RCC 7860 (cell line): ENCODE results near the gene THOC6.

Experiments
- DNase-seq: peaks from one replicate; pipeline ENCODE4 v3.0.0-alpha.2; 2015; ENCODE audit warnings: low spot score
- FAIRE-seq: peaks from 2 replicates; lab custom pipeline; 2012; peaks lifted over from hg19 to GRCh38; lab: Jason Lieb, UNC

THOC6 gene

DNA sequence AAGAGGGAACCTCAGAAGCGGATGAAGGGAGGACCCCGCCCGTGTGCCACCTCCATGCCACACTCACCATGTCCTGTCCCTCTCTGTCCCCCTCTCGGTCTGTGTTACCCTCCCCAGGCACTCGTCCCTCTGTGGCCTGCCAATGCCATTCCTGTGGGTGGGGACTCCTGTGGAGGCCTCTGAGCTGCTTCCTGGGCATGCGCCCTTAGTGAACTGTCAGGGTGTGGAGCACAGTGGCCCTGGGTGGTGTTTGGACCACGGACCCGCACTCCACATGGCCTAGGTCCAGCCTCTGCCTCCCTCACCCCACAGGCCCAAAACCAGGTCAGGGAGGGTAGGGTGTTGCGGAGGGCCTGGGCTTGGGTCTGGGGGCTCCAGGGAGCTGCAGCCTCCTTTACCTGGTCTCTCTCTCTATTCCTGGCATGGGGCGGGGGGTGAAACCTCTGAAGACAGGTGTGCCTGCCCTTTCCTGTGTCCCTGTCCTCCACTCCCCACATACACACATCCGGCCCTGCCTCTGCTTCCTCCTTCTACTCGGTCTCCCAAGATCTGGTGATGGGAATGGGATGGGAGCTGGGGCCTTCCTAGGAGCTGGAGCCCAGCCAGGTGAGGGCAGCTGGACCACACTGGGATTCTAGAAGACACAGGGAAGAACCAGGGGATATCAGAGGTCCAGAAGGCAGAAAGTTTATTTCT, 32.1 kb upstream of the THOC6 start:
- FAIRE-seq = no peak
- no peak for DNase-seq

DNA sequence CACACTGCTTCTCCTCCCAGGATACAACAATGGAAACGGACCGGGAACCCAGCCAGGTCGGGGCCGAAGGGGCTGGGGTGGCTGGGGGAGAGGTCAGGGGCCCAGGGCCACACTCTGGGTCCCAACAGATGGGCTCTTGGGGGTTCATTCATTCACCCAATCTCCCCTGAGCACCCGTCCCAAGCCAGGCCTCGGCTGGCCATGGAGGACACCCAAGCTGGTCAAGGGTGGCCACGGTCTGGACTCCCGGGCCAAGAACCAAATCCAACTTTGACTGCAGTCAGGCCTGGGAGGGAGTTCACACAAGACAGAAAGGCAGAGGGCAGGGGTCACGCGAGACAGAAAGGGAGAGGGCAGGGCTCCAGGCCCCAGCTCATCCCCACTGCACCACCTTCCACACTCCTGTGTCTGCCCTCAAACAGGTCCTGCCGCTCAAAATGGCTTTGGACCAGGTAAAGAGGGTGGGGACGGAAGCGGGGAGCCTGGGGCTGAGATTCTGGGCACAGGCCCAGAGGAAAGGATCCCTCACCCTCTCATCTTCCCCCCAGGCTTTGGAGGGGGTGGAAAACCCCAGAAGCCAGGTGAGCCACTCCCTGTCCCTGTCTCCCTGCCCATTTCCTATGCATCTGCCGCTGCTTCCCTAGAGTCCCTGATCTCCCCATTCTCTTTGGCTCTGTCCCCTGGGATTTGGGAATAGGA, 31.3 kb upstream of the THOC6 start:
- DNase-seq (no peak), FAIRE-seq (no peak)

DNA sequence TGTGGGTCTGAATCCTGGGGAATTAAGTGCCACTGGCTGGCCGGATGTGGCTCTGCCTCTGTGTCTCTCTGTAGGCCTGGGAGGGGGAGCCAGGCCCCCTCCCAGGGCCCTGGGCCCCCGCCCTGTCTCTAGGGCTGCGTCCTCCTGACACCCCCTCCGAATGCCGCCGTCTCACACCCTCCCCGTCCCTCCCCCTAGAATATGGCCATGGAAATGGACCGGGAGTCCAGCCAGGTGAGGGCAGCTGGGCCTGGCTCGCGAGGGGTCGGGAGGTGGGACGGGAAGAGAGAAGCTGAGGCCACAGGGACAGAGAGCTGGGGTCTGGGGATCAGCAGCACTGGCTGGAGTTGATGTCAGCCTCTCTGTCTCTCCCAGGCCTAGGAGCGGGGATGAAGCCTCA, 27.5 kb upstream of the THOC6 start:
- no peak for FAIRE-seq
- no peak for DNase-seq

DNA sequence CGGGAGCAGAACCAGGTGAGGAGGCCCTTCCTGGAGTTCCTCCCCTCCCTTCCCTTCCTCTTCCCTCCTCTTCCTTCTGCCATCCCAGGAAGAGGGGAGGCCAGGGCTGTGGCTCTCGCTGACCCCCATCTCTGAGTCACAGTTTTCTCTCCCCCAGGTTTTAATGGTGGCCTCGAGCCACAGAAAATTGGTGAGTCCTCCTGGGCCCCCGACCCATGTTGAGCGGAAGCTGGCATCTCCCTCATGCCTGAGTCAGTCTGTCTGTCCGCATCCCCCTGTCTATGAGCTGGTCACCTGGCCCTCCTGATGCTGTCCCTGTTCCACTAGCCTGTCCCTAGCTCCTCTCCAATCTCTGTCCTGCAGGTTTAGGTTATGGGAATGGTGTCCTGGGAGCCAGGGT, 23.9 kb upstream of the THOC6 start:
- no peak for DNase-seq
- FAIRE-seq = no peak

DNA sequence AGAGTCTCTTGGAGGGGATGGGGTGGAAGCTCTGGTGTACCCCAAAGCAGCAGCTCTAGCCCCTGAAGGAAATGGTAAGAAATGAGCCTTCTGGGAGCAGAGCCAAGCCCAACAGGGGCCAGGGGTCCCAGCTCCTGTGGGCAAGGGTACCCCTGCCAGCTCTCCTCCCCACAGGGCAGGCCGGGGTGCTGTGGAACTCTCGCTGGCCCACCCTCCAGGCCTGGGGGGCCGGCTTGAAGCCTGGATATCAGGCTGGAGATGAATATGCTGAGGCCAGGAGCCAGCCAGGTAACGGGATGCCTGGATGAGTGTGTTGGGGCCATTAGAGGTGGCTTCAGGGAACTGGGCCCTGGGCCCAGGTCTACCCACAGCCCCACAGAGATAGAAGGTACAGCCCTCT, 23.3 kb upstream of the THOC6 start:
- DNase-seq (no peak), FAIRE-seq (no peak)

DNA sequence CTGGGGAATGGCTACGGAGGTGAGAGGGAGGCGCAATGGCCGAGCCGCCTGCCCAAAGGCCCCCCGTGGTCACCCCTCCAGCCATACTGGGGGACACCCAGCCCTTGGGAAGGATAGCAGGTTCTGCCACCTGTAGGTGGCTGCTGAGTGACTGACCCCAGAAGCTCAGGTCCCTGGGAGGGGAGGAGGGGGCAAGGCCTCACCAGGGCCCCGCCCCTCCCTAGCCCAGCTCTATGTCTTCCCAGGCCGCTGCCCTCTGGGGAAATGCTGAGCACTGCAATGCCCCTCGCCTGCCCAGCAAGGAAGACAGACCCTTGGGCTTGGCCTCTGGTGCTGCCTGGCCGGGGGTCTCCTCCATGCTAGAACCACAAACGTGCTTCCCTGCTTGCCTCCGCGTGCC, 22.5 kb upstream of the THOC6 start:
- FAIRE-seq (no peak), DNase-seq (no peak)

DNA sequence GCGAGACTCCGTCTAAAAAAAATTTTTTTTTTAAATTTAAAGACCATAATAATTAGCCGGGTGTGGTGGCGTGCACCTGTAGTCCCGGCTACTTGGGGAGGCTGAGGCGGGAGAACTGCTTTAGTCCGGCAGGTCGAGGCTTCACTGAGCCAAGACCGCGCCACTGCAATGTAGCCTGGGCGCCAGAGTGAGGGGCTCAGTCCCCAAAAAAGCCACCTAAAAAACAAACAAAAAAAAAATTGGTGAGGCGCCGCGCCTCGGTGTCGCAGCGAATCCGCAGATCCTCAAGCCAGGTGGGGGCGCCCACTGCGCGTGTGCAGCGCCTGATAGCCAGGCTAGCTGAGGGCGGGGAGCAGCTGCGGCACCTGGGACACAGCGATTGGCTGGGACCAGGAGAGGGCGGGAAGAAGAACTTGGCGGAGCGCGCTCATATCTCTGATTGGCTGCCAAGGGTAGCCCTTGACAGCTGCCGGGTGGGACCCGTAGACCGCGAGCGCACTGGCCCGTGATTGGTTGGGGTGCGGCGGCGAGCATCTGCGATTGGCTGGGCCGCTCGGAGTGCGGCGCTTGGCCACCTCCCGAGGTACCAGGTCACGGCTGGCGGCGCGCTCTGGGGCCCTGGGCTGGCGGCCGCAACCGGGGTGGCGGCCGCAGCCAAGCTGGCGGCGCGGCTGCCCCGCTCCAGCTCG, 20.1 kb upstream of the THOC6 start:
- FAIRE-seq (peak; percentile 86), DNase-seq (peak; percentile 98)

DNA sequence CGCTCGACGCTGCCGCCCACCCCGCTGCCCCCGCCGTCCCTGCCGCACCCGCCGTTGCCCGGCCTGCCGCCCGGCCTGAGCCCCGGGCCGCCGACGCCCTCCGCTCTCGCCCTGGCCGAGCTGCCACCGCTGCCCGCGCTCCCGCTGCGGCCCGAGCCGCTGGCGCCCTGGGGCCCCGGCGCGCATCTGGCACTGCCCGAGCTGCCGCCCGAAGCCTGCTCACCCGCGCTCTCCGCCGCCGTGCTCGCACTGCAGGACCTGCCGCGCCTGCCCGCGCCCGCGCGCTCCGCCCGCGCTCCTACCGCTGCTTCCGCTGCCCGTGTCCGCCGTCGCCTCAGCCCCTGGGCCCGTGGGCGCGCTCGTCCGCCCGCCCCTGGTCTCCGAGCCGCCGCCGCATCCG, 19.5 kb upstream of the THOC6 start:
- peak; percentile 5 for DNase-seq
- no peak for FAIRE-seq

DNA sequence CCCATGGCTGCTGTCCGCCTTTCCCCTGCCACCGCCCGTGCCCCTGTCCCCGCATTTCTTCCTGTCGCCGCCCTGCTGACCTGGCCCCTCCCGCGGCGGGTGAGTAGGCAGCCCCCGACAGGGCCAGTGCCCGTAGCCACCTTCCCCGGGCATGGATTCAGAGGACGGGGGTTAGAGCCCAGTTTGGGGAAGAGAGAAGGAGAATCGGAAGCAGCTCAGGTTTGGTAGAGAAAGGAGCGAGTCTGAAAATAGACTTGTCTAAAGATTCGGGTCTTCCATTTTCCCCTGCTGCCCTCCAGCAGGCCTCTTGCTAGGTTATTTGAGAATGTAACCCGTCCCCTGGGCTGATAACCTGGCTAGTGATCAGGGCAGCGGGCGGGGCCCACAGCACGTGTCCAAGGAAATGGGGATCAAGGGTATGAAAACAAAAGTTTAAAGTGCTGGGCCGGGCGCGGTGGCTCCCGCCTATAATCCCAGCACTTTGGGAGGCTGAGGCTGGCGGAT, 19.0 kb upstream of the THOC6 start:
- DNase-seq = peak; percentile 29
- no peak for FAIRE-seq

DNA sequence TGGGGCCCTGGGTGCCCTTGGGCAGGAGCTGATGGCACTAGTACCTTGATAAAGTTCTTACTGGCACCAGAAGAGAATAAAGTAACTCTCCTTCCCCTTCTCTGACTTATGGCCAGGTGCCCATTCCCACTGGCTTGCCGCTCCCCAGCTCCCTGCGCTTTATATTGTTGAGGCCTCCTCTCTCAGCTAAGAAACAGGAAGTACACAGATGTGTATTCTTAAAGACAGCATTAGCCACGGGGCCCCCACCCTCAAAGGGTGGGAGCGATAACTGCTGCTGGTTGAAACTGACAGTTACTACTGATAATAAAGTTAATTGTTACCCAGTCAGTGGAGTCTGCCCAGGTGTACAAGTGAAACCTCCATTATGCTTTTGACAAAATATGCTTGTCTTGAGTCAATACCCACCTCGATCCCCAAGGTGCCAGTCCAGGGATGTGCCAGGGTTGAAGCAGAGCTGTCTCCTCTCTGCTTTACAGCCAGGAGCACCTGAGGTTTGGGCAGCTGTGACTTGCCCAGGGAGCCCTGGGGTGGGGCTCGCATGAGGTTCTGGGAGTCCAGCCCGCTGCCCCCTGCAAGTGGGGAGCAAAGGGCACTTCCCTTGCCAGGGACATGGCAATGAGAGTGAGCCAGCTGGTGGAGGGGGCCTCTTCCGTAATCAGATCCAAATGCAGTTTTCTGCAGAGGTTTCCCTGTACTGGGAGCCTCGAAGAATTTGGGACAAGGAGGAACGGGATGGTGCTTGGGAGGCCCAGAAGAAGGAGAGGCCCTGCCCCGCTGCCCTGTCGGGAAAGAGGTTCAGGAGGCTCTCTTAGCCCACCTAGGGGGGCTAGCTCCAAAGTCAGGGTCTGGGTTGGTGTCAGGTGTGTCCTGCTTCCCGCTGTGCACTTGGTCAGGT, 16.5 kb upstream of the THOC6 start:
- DNase-seq (no peak), FAIRE-seq (no peak)

DNA sequence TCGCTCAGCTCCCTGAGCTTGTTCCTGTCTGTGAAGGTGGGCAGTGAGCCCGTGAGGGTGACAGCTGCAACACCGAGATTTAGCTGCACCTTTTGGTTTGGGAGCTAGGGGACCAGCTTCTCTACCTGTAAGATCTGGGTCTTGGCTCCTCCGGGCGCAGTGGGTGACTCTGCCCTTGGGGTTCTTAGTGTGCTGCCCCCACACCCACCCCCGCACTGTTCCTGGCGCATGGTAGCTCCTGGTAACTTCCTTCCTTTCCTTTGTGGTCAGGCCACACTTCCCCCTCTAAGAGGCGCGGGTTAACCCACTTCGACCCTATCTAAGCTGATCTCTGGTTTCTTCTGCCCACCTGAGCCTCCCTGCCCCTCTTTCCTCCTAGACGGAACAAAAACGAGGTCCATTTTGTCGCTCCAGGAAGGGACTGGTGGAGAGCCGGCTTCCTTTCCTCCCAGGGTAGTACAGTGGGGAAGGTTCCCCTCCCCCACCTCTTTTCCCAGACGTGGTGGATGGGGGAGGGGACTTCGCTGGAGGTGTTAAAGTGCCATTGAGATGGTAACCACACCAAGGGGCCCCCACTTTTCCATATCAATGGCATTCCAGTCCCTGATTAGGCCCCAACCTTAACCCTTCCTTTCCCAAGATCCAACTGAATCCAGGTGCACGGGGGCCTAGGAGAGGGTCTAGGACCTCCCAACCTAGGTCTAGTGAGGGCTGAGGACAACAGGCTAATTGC, 15.7 kb upstream of the THOC6 start:
- no peak for FAIRE-seq
- DNase-seq = no peak

DNA sequence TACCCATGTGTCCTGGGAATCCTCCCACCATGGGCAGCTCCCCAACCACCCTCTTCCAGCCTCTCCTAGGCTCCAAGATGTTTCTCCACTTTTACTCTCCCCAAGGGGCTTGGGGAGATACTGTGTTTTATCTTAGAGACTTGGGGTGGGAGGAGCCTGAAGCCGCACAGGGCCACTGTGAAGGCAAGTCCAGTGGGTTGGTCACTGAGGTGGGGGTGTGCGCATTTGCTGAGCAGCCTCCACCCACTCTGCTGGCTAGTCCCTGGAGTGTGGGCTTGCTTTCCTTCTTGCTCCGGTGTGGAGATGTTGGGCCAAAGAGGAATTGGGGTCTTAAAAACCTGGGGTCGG, 15.2 kb upstream of the THOC6 start:
- FAIRE-seq (no peak), DNase-seq (no peak)

DNA sequence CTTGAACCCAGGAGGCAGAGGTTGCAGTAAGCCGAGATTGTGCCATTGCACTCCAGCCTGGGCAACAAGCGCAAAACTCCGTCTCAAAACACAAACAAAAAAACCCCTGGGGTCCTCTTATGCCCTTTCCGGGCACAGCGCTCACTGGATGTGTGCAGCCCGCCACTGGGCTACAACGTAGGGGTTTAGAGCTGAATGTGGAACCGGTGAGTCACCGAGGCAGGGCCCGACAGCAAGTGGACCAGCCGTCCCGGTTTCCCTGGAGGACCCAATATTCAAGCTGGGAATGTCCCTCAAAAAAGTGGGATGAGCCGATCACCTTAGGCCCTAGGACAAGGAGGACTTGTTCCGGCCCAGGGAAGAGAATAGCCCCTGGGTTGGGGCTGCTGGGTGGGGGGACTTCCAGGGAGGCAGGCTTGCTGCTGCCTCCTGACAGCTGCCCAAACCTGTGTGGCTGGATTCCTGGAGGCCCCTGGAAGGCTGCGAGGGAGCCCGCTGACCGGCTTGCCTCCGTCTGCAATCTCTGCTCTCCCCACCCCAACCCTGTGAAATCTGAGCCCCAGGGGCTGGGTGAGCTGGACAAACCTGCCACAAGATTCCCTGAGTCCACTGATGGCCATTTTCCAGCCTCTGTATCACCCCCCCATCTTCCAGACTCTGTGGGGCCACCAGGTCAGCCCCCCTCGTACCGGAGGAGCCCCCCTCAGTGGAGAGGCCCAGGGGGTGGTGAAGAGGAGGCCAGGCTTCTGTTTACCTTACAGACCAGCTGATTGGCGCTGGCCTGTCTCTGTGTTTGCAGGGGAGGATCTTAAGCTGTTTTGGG, 14.1 kb upstream of the THOC6 start:
- no peak for DNase-seq
- no peak for FAIRE-seq

DNA sequence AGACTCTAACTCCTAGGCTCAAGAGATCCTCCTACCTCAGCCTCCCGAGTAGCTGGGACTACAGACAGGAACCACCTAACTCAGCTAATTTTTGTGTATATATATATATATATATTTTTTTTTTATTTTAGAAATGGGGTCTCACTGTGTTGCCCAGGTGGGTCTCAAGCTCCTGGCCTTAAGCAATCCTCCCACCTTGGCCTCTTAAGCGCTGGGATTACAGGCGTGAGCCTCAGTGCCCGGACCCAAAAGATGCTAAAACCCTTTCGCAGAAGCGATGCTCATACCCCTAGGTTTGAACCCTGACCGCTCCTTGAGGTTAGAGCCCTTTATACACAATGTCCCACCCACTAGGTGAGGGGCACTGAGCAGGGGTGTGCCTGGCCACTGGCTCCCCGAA, 13.3 kb upstream of the THOC6 start:
- FAIRE-seq = no peak
- DNase-seq = no peak

DNA sequence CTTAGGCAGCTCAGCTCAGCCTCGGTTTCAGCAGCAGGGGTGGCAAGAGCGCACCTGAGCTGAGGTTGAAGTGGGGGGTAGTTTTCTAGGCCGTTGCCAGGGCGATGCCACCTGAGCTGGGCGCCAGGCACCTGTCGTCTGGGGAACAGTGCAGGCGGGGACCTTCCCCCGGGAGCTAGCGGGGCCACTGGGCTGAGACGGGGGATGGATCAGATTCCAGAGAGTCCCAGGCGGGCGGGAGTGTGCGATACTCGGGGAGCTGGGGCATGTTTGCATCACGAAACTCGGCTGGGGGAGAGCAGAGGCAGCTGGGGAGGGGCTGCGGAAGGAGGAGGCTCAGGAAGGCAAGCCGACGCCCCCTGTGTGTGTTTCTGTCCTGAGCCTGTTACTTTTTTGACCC, 11.6 kb upstream of the THOC6 start:
- no peak for FAIRE-seq
- no peak for DNase-seq

DNA sequence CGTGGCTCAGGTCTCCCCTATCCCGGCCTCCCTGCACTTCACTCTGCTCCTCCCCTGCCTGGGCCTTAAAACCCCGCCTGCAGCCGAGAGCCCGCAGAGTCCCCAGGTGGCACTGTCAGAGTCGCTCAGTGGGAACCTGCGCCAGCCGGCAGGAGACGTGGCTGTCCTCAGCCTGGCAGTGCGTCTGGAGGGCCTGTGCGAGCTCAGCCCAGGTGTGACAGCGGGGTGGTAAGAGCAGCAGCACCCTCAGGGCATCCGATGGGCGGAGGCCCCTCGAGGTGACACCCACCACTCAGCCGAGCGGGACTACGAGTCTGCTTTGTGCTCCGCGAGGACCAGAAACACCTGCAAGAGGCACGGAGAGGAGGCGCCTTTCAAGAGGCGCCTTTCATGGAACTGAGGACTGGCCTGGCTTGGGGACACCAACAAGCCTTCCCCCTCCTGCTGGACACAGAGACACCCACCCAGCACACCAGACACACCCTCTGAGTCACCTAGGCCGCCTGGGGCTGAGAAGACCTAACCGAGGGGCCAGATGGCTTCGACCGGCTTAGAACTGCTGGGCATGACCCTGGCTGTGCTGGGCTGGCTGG, 10.9 kb upstream of the THOC6 start, which contains the start of gene CLDN9:
Gene CLDN9 (plus strand): TSS at position 96 of the 593 bp plus-strand sequence. CDS start 440 bp downstream, at position 536.
- DNase-seq = no peak
- FAIRE-seq = no peak

DNA sequence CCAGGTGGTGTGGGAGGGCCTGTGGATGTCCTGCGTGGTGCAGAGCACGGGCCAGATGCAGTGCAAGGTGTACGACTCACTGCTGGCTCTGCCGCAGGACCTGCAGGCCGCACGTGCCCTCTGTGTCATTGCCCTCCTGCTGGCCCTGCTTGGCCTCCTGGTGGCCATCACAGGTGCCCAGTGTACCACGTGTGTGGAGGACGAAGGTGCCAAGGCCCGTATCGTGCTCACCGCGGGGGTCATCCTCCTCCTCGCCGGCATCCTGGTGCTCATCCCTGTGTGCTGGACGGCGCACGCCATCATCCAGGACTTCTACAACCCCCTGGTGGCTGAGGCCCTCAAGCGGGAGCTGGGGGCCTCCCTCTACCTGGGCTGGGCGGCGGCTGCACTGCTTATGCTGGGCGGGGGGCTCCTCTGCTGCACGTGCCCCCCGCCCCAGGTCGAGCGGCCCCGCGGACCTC, 10.3 kb upstream of the THOC6 start:
- FAIRE-seq = no peak
- DNase-seq = peak; percentile 29

DNA sequence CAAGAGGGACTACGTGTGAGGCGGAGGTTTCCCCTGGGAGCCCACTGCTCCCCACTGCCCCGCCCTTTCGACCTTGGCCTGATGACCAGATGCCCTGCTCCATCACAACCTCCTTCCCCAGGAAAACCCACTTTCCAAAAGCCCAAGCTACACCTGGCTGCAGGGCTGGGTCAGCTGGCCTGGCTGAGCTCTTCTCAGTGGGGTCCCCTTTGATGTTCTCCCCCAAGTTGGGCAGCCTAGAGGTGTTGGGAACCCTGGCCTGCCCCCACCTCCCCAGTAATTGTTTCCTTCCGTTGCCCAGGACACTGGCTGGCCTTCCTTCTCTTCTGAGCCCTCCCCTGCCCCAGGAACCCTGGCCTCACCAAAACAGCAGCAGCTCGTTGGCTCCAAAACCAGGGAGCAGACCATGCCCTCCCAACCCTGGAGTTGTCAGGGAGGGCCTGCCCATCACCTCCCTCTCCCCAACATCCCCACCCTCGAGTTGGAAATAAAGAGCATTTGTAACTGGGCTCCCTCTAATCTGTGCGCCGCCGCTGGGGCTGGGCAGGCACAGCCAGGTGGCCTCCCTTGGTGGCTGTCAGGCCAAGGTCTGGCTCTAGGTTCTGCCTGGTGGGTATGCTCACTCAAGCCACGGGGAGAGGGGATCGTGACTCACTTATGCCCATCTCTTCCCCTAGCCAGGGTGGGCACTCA, 9.7 kb upstream of the THOC6 start:
- FAIRE-seq (no peak), DNase-seq (no peak)
